ENCODE data around the gene YTHDF1.
"Not testable (repeated sequence)": the region's sequence is repeated elsewhere in the genome, so short reads cannot be mapped to it uniquely, and the experiment has no call there.

The YTHDF1 gene

GRCh38 chr20:63216041-63216848 lies at the start of gene YTHDF1:
Gene YTHDF1, minus strand, starts transcription at chr20:63216131. Its CDS starts 239 bp downstream, at chr20:63215892.
- FAIRE-seq (peak; percentile 100), DNase-seq (ENCODE audit: insufficient read length, low spot score) (peak; percentile 100)

DNA sequence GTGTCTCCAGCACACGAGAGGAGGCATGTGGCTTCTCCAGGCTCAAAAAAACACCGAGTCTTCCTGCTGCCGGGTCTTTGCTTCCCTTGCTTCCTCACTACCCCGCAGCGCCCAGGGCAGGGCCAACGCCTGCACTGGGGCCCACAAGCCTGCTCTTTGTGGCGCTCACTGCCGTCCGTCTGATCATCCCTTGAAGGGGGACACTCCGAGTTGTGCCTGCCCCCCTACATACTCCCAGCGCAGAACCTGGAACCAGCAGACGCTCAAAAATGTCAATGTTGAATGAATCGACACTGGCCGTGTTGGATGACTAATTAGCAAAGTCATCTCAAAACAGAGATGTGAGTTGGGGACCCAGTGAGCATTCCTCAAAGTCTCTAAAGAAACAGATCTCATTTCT lies 48.6 kb upstream of the YTHDF1 start:
- DNase-seq (ENCODE audit: insufficient read length, low spot score): no peak
- peak; percentile 57 for FAIRE-seq

DNA sequence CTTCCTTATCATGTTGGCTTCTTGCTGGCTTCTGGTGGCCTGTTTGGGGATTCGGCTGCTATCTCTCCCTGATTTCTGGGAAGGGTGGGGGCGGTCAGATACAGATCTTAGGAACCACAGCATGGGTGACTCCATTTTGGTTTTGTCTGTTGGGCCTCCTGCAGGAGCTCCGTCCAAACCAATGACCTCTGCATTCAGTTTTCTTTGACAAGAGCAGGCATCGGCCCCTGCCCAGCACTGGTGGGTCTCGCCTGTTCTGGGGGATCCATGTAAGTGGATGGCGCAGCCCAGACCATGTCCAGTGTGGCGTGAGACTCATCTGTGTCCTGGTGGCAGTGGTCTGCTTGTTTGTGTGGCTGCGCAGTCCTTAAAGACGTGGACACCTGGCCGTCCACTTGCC lies 48.1 kb upstream of the YTHDF1 start:
- peak; percentile 69 for FAIRE-seq
- no peak for DNase-seq (ENCODE audit: insufficient read length, low spot score)

DNA sequence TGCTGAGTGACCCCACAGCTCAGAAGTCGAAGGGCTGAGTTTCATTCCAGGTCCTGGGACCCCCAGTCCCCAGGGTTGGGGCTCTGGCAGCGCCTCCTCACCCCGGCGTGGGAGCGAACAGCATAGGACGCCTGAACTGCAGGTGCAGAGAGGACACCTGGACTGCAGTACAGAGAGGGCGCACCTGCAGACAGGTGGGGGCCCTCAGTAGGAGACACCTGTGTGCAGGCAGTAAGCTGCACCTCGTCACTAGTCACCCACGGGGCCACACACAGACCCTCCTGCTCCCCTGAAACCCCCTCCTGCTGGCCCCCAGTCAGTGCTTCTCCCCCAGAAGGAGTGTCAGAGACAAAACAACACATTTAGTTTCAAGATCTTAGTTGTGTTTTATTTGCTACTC lies 46.9 kb upstream of the YTHDF1 start:
- FAIRE-seq (no peak), DNase-seq (ENCODE audit: insufficient read length, low spot score) (no peak)

- DNase-seq (ENCODE audit: insufficient read length, low spot score) (no peak), FAIRE-seq (peak; percentile 68)
Observed at GRCh38 chr20:63261795-63262528, 46.0 kb upstream of the YTHDF1 start.

DNA sequence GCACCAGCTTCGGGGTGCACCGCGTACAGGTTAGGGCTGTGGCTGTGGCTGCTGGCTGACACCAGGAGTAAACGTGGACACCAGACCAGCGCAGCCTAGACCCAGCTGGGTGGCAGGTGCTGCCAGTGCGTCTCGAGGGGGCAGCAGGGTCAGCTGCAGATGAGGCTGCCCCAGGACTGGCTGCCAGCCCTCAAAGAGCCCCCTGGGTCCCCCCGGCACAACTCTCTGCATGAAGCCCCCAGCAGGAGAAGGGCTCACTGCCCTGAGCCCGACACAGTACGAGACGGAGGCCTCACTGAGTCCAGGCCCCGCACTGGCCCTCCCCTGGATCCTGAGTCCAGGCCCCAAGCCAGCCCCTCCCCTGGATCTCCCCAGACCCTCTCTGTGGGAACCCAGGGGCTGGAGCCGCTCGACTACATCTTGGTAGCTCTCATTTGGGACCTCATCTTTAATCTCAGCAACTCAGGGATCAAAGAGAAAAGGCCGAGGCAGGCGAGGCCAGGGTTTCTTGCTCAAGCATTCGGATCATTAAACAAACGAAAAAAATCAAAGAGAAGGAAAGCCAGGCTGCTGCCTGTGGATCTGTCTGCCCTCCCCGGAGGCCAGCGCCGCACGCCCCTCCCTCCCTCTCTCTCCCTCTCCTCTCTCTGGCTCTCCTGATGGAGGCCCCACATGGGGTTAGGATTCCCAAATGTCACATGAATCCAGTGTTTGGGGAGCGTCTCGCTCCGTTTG lies 45.3 kb upstream of the YTHDF1 start:
- FAIRE-seq: no peak
- no peak for DNase-seq (ENCODE audit: insufficient read length, low spot score)

DNA sequence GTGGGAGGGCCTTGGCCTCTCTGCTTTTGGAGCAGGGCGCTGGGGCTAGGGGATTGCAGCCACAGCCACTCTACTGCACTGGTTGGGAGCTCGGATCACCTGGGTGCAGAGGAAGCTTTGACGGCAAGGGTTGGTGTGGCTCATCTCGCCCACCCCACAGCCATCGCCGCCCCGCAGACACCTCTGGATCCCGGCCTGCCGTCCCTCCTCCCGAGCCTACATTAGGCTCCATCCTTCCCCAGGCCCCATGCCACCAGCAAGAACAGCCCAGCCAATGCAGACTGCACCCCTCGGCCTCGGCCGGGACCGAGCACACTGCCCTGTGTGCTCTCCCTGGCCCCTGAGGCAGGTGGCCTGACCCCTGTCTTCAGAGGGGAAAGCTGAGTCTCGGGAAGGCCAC lies 44.6 kb upstream of the YTHDF1 start:
- FAIRE-seq: no peak
- DNase-seq (ENCODE audit: insufficient read length, low spot score): no peak

DNA sequence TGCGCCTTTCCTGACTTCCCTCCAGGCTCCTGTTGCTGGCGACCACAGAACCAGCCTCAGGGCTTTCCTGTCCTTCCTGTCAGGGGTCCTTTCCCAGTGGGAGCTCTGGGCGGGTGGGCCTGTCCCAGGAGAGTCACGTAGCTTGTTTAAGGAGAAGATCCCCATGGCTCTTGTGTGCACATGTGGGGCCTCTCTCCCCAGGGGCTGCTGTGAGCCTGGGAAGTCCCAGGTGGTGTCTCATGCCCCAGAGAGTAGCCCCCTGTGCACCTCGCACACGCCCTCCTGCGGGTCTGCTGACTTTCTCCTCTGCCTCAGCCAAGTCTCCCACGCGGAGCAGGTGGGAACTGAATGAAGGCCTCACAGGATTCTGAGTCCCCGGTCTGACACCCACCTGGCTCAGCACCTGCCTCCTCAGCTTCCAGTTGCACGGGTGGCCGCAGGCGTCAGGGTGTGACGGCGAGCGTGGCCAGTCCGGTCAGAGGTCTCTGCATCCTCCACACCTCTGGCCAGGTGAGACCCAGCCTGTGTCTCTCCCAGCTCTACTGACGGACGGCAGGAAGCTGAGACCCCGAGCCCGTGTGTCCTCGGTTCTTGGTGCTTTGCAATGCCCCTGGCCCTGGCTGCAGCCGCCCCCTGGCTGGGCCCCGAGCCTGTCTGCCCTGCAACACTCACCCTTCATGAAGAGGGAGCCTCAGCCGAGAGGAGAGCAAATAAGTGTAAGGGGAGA lies 44.0 kb upstream of the YTHDF1 start:
- DNase-seq (ENCODE audit: insufficient read length, low spot score): no peak
- FAIRE-seq: no peak

DNA sequence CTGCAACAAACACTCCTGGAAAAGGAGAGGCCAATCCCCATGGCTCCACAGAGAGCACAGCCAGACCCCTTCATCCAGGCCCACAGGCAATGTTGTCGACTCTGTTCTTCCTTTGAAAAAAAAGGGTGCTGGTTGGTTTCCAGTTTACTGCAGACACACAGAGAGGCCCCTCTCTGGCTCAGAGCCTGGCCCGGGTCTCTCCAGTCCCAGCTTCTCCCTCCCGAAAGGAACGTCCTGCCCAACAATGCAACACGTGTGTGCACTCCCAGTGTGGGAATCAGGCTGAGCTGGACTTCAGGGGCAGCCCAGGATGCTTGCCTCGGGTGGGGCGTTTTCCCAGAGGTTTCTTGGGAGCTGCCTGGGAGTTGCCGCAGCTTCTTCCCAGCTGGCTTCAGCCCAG lies 42.9 kb upstream of the YTHDF1 start:
- FAIRE-seq (no peak), DNase-seq (ENCODE audit: insufficient read length, low spot score) (no peak)

DNA sequence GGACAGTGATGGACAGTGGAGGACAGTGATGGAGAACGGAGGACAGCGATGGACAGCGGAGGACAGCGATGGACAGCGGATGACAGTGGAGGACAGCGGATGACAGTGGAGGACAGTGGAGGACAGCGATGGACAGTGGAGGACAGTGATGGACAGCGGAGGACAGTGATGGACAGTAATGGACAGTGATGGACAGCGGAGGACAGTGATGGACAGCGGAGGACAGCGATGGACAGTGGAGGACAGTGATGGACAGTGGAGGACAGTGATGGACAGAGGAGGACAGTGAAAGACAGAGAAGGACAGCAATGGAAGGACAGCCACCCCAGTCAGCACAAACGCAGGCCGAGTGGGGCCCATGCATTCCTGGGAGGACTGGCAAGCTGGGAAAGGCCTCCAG lies 41.7 kb upstream of the YTHDF1 start:
- FAIRE-seq (no peak), DNase-seq (ENCODE audit: insufficient read length, low spot score) (no peak)

DNA sequence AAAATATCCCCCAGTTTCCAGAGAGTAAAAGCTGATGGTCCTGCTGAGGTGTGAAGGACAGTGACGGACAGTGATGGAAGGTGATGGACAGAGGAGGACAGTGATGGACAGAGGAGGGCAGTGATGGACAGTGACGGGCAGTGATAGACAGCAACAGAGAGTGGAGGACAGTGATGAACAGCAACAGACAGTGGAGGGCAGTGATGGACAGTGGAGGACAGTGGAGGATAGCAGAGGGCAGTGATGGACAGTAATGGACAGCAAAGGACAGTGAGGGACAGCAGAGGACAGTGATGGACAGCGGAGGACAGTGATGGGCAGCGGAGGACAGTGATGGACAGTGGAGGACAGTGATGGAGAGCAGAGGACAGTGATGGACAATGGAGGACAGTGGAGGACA lies 41.0 kb upstream of the YTHDF1 start:
- FAIRE-seq: peak; percentile 98

GRCh38 chr20:63255931-63256704 lies 40.2 kb upstream of the YTHDF1 start:
- DNase-seq (ENCODE audit: insufficient read length, low spot score) (no peak), FAIRE-seq (peak; percentile 68)

More for the DNA sequence above, 41.0 kb upstream of the YTHDF1 start:
- DNase-seq (ENCODE audit: insufficient read length, low spot score): no peak

DNA sequence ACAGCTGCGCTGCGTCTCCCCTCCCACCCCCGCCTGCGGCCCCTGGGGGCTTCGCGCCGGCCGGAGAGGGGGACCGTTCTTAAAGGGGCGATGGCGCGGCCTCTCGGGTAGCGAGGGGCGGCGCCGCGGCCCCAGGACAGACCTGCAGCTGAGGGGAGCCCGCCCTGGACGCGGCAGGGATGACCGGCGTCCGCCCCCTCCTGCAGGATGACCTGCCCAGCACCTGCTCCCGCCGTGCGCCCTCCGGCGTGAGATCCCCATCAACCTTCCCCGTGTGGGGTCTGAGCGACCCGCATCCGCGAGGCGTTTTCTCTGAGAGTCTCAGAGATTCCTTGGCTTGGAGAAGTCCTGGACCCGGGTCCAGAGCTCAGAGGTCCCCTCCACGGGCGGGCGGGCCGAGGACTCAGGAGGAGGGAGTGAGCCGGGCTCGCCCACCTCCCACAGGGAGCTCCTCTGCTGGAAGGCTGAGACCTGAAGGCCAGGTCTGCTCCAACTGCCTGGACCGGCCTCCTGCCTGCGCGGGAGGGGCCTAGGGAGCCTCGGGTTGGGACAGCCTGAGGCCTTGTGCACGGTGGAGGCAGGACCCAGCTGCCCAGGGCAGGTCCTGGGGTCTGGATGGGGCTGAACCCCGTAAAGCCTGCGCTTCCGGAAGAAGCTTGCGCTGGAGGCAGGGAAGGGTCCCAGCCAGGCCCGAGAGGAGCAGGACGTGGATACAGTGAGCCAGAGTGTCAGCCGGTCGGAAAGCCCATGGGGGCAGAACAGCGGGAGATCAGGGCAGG lies 38.9 kb upstream of the YTHDF1 start:
- FAIRE-seq: no peak

DNA sequence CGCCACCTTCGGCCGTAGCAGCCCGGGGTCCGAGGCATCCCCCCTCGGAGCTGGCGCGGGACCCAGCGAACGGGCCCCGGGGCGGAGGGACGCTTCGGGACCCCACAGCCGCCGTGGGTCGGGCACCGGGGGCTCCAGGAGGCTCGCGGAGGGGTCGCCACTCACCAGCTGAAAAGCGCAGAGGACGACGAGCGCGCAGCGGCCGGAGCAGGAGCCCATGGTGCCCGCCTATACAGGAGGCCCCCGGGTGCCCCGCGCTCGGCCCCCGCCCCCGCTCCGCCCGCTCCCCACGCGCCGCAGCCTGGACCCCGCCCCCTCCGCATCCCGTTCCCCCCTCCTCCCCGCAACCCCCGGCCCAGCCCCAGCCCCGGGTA lies 38.3 kb upstream of the YTHDF1 start, which contains the start of gene NKAIN4:
TSS of gene NKAIN4 (minus strand) at position 232 of the 374 bp plus-strand sequence. CDS start at position 219, 13 bp downstream.
- DNase-seq (ENCODE audit: insufficient read length, low spot score) (no peak), FAIRE-seq (peak; percentile 26)

More for the DNA sequence above, 38.9 kb upstream of the YTHDF1 start:
- no peak for DNase-seq (ENCODE audit: insufficient read length, low spot score)

- FAIRE-seq (no peak), DNase-seq (ENCODE audit: insufficient read length, low spot score) (no peak)
Observed at GRCh38 chr20:63253438-63254231, 37.7 kb upstream of the YTHDF1 start.

GRCh38 chr20:63253065-63253437 lies 37.1 kb upstream of the YTHDF1 start:
- DNase-seq (ENCODE audit: insufficient read length, low spot score): no peak
- peak; percentile 68 for FAIRE-seq

DNA sequence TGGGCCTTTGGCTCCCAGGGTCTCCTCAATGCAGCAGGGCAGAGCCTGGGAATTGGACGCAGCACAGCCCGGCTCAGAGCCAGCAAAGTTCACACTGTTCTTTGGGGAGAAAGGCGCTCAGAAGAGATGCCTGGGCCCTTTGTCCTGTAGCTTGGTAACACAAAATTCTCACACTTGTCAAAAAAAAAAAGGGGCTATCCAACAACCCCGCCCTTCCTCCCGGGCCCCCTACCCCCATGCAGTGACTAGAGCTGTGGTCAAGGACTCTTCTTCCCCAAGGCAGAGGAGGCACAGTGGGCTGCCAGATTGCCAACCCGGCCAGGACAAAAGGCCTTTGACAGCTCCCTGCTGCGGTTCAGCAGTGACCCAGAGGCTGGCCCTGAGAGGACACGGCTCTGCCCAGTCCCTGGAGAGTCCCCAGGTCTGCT lies 36.4 kb upstream of the YTHDF1 start:
- FAIRE-seq: peak; percentile 31
- DNase-seq (ENCODE audit: insufficient read length, low spot score): no peak

- not testable (repeated sequence) for FAIRE-seq; DNase-seq (ENCODE audit: insufficient read length, low spot score)
Observed at GRCh38 chr20:63251350-63251749, 35.4 kb upstream of the YTHDF1 start.
